GM11168 (cell line): Measurements from ENCODE around the gene PARP9.

Source experiments
- in situ Hi-C: fragments of 300-500 bp; cut with MboI; formaldehyde crosslinking; loops from one replicate; pipeline ENCODE4 v1.12.0; 2022; ENCODE audit warnings: low sequenced_read_pairs; ENCODE audit not compliant: unreplicated experiment

The PARP9 gene

GRCh38 chr3:122577409-122578031 lies 13.4 kb upstream of the PARP9 start, which contains the start of gene PARP15:
PARP15 (plus strand) TSS chr3:122577650; CDS start chr3:122577668, 18 bp downstream.
- in situ Hi-C loops = no loop called here

- in situ Hi-C loops = no loop called here
Observed at GRCh38 chr3:122576174-122576940, 12.3 kb upstream of the PARP9 start.

GRCh38 chr3:122572940-122573412 lies 8.9 kb upstream of the PARP9 start:
- in situ Hi-C loops = no loop called here

- in situ Hi-C loops = loop anchor here (5.0 kb wide), 1 partner anchor 109 kb away; no protein-coding TSS in a partner anchor
Observed at GRCh38 chr3:122568755-122569154, 4.7 kb upstream of the PARP9 start.

- in situ Hi-C loops = loop anchor here (5.0 kb wide), 1 partner anchor 109 kb away; no protein-coding TSS in a partner anchor
Observed at GRCh38 chr3:122568131-122568530, 4.0 kb upstream of the PARP9 start.

- in situ Hi-C loops = no loop called here
Observed at GRCh38 chr3:122563717-122564025, 429 bp downstream of the PARP9 start.

GRCh38 chr3:122562923-122563716 lies 980 bp downstream of the PARP9 start:
- in situ Hi-C loops = no loop called here

GRCh38 chr3:122560680-122561079 lies 3.4 kb downstream of the PARP9 start:
- in situ Hi-C loops = no loop called here

- in situ Hi-C loops = loop anchor here (5.0 kb wide), 1 partner anchor 38 kb away; no protein-coding TSS in a partner anchor
Observed at GRCh38 chr3:122559906-122560305, 4.2 kb downstream of the PARP9 start.

- in situ Hi-C loops = loop anchor here (5.0 kb wide), 1 partner anchor 36 kb away; no protein-coding TSS in a partner anchor
Observed at GRCh38 chr3:122558605-122559004, 5.5 kb downstream of the PARP9 start.

- in situ Hi-C loops = loop anchor here (5.0 kb wide), 1 partner anchor 35 kb away; no protein-coding TSS in a partner anchor
Observed at GRCh38 chr3:122557356-122557755, 6.7 kb downstream of the PARP9 start.

GRCh38 chr3:122555275-122556071 lies 8.6 kb downstream of the PARP9 start:
- in situ Hi-C loops = loop anchor here (5.0 kb wide), 1 partner anchor 33 kb away; no protein-coding TSS in a partner anchor

GRCh38 chr3:122553171-122553570 lies 10.9 kb downstream of the PARP9 start:
- in situ Hi-C loops = no loop called here

- in situ Hi-C loops = no loop called here
Observed at GRCh38 chr3:122548619-122549018, 15.5 kb downstream of the PARP9 start.

- in situ Hi-C loops = no loop called here
Observed at GRCh38 chr3:122548076-122548475, 16.0 kb downstream of the PARP9 start.

GRCh38 chr3:122546151-122546550 lies 17.9 kb downstream of the PARP9 start:
- in situ Hi-C loops = no loop called here

- in situ Hi-C loops = no loop called here
Observed at GRCh38 chr3:122538956-122539490, 25.1 kb downstream of the PARP9 start.

GRCh38 chr3:122536632-122537001 lies 27.5 kb downstream of the PARP9 start:
- in situ Hi-C loops = no loop called here

GRCh38 chr3:122535964-122536631 lies 28.0 kb downstream of the PARP9 start:
- in situ Hi-C loops = no loop called here
